ENCODE results near the gene TMEM94.

TMEM94 gene

GRCh38 chr17:75521290-75521689 lies 64.9 kb downstream of the TMEM94 start:
- H3K9ac ChIP-seq (ENCODE audit: low read length): no peak overlapping the region
- no peaks in the 10 kb centered on the region for H3K9me3 ChIP-seq (replicated peaks; ENCODE audit: insufficient read depth, low read length)
- H4K20me1 ChIP-seq (ENCODE audit: insufficient read depth, low read length): no peaks in the 10 kb centered on the region
- H3K79me2 ChIP-seq (ENCODE audit: low read length): peaks cover 17% of the 10 kb centered on the region
- H3K27ac ChIP-seq (ENCODE audit: low read length): no peak overlapping the region
- no peaks in the 10 kb centered on the region for H3K27me3 ChIP-seq (replicated peaks; ENCODE audit: insufficient read depth, low read length)
- DNase-seq: no peak
- no peak for TF ChIP-seq CTCF (IDR thresholded peaks at IDR 0.05; ENCODE audit: low read length)
- TF ChIP-seq EZH2phosphoT487 (IDR thresholded peaks at IDR 0.05; ENCODE audit: low read length): no peak
- no peak for TF ChIP-seq EZH2 (optimal IDR thresholded peaks at IDR 0.05; ENCODE audit: low read depth, low read length)
- no peak overlapping the region for H2AFZ ChIP-seq (ENCODE audit: low read length)
- H3K9me2 ChIP-seq (replicated peaks; ENCODE audit: insufficient read depth, low read length): no peaks in the 10 kb centered on the region
- H3K4me1 ChIP-seq (ENCODE audit: low read length): peaks cover 21% of the 10 kb centered on the region
- peaks cover 7% of the 10 kb centered on the region; the same call in 1 of the 2 replicates for H3F3A ChIP-seq (ENCODE audit: insufficient read depth, low read length)
- H3K4me3 ChIP-seq (ENCODE audit: low read length): no peak overlapping the region
- H3K4me2 ChIP-seq (ENCODE audit: low read depth, low read length): no peak overlapping the region
- H3K36me3 ChIP-seq (replicated peaks; ENCODE audit: insufficient read depth, low read length): no peaks in the 10 kb centered on the region

GRCh38 chr17:75521951-75522727 lies 65.7 kb downstream of the TMEM94 start:
- Histone ChIP-seq H3K4me1 (ENCODE audit: low read length) (peaks cover 25% of the 10 kb centered on the region), H4K20me1 (ENCODE audit: insufficient read depth, low read length) (no peaks in the 10 kb centered on the region), H2AFZ (ENCODE audit: low read length) (no peak overlapping the region), H3K27ac (ENCODE audit: low read length) (no peak overlapping the region), H3K4me2 (ENCODE audit: low read depth, low read length) (no peak overlapping the region), H3K9me3 (replicated peaks; ENCODE audit: insufficient read depth, low read length) (no peaks in the 10 kb centered on the region), H3K4me3 (ENCODE audit: low read length) (no peak overlapping the region), H3K27me3 (replicated peaks; ENCODE audit: insufficient read depth, low read length) (no peaks in the 10 kb centered on the region), H3K79me2 (ENCODE audit: low read length) (peaks cover 15% of the 10 kb centered on the region), H3K36me3 (replicated peaks; ENCODE audit: insufficient read depth, low read length) (no peaks in the 10 kb centered on the region), H3K9ac (ENCODE audit: low read length) (no peak overlapping the region), H3F3A (ENCODE audit: insufficient read depth, low read length) (peaks cover 7% of the 10 kb centered on the region; the same call in 1 of the 2 replicates), H3K9me2 (replicated peaks; ENCODE audit: insufficient read depth, low read length) (no peaks in the 10 kb centered on the region)
- TF ChIP-seq EZH2phosphoT487 (IDR thresholded peaks at IDR 0.05; ENCODE audit: low read length): no peak
- no peak for TF ChIP-seq EZH2 (optimal IDR thresholded peaks at IDR 0.05; ENCODE audit: low read depth, low read length)
- no peak for TF ChIP-seq CTCF (IDR thresholded peaks at IDR 0.05; ENCODE audit: low read length)
- no peak for DNase-seq

GRCh38 chr17:75523647-75524046 lies 67.2 kb downstream of the TMEM94 start:
- H3F3A ChIP-seq (ENCODE audit: insufficient read depth, low read length): peaks cover 7% of the 10 kb centered on the region; the same call in 1 of the 2 replicates
- H3K9me2 ChIP-seq (replicated peaks; ENCODE audit: insufficient read depth, low read length): no peaks in the 10 kb centered on the region
- no peak overlapping the region for H2AFZ ChIP-seq (ENCODE audit: low read length)
- H3K36me3 ChIP-seq (replicated peaks; ENCODE audit: insufficient read depth, low read length): no peaks in the 10 kb centered on the region
- TF ChIP-seq EZH2phosphoT487 (IDR thresholded peaks at IDR 0.05; ENCODE audit: low read length) (no peak), CTCF (IDR thresholded peaks at IDR 0.05; ENCODE audit: low read length) (no peak), EZH2 (optimal IDR thresholded peaks at IDR 0.05; ENCODE audit: low read depth, low read length) (no peak)
- H3K4me3 ChIP-seq (ENCODE audit: low read length): no peak overlapping the region
- H3K27me3 ChIP-seq (replicated peaks; ENCODE audit: insufficient read depth, low read length): no peaks in the 10 kb centered on the region
- no peaks in the 10 kb centered on the region for H3K79me2 ChIP-seq (ENCODE audit: low read length)
- H4K20me1 ChIP-seq (ENCODE audit: insufficient read depth, low read length): no peaks in the 10 kb centered on the region
- H3K4me1 ChIP-seq (ENCODE audit: low read length): peaks cover 11% of the 10 kb centered on the region
- H3K4me2 ChIP-seq (ENCODE audit: low read depth, low read length): no peak overlapping the region
- no peak overlapping the region for H3K27ac ChIP-seq (ENCODE audit: low read length)
- DNase-seq: no peak
- no peaks in the 10 kb centered on the region for H3K9me3 ChIP-seq (replicated peaks; ENCODE audit: insufficient read depth, low read length)
- H3K9ac ChIP-seq (ENCODE audit: low read length): no peak overlapping the region

Data from MM.1S (cell line).